Activated T-cell treated with anti-CD3 and anti-CD28 coated beads, Interleukin-2, amount 50 U/mL, for 48 hours (primary cell): ENCODE results near the gene CHAF1B.

Experiments
- DNase-seq, 2 experiments: peaks; one replicate each; pipeline ENCODE4 v3.0.0-alpha.2; 2020

Gene CHAF1B

GRCh38 chr21:36428761-36429432 is 43.7 kb downstream of the CHAF1B start:
- DNase-seq = no peak

DNA sequence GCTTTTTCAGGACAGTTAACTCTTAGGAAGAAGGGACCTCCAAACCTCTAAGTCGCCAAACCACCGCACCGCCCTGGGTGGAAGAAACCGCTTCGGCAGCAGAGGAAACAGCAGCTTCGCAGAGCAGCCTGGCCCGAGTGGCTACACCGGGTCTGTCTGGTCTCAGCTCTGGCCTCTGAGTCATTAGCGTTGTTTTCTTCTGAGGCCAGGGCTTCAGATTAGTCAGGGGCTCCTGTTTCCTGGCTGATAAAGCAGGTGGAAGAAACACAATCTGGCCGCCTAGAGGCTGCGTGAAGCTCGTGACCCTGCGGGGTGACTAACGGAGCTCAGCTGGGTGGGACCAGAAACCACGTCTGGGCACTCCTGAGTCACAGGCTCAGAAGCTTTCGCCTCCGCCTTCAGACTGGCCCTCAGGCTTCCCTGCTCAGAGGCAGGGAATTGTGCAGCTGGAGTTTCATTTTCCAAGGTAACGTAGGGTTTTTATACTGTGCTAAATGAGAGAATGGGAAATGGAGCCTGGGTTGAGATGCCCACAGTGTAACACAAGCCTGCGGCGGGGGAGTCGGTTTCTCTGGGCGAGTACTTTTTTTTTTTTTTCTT is 44.9 kb downstream of the CHAF1B start:
- peak; percentile 82 to 87 for DNase-seq

DNA sequence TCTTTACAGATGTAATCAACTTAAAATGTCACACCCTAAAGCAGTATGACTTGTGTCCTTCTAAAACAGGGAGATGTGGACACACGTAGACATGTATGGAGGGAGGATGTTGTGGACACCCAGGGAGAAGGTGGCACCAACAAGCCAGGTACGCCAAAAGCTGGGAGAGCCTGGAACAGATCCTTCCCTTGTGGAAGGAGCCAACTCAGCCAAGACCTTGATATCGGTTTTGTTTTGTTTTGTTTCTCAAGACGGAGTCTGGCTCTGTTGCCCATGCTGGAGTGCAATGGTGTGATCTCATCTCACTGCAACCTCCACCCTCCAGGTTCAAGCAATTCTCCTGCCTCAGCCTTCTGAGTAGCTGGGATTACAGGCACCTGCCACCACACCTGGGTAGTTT is 45.6 kb downstream of the CHAF1B start:
- no peak for DNase-seq

GRCh38 chr21:36431252-36431651 is 46.1 kb downstream of the CHAF1B start:
- DNase-seq = no peak

- DNase-seq = no peak
Measured at GRCh38 chr21:36433059-36433709, 48.0 kb downstream of the CHAF1B start.

GRCh38 chr21:36434144-36434543 is 49.0 kb downstream of the CHAF1B start:
- no peak for DNase-seq

DNA sequence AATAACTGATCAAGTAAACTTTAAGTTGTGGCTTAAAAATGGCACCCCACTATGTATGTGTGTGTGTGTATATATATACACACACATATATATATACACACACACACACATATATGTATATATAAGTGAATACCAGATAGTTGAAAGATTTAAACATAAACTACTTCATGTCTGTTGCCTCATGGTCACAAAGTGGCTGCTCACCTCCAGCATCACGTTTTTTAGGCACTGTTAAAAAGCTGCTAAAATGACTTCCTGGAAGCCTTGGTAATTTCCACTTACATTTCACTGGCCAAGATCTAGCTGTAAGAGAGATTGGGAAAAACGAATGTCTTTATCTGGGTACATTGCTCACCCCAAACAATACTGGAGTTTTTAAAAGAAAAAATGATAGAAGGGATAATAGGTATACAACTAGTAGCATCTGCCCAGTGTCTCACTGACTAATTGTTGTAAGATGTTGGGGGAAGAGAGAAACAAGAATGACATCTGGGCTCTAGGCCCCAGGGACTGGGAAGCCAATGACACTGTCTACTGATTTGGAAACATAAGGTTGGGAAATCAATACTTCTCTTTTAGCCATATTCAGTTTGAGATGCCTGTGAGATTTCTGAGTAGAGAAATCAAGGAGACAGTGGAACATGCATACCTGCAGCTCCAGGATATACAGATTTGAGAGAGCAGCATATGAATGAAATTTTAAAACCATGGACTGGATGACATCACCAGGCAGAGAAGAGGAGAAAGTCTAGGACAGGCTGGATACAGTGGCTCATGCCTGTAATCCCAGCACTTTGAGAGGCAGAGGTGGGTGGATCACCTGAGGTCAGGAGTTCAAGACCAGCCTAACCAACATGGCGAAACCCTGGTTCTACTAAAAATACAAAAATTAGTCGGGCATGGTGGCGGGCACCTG is 51.9 kb downstream of the CHAF1B start:
- DNase-seq = no peak

DNA sequence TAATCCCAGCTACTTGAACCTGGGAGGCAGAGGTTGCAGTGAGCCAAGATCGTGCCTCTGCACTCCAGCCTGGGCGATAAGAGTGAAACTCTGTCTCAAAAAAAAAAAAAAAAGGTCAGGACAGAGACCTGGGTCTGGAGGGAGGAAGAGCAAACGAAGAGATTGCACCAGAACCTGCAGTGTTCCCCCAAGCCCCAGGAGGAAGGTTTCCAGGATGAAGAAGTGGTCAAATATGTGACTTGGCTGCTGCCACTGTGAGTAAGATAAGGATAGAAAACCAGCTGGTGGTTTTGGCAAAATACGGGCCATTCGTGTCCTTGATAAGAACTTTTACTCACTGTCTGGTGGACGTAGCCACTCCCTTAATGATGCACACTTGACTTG is 52.5 kb downstream of the CHAF1B start:
- DNase-seq = no peak

GRCh38 chr21:36441715-36442114 is 56.5 kb downstream of the CHAF1B start:
- DNase-seq = no peak

GRCh38 chr21:36446301-36446700 is 61.1 kb downstream of the CHAF1B start:
- DNase-seq = no peak

DNA sequence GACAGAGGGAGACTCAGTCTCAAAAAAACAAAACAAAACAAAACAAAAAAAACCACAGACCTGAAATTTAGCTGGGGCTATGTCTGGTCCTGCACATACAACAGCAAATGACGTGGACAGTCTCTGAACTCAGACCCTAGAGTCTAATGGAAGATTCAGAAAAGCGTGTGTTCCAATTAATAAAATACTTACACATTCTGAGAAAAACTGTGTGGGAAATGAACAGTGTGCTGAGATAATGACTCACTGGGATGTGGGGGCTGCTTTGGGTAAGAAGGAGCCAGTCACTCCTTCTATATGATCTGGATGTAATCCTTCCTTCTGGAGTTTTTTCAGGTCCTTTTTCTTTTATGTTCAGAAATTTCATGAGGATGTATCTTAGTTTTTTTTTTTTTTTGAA is 65.3 kb downstream of the CHAF1B start:
- DNase-seq = no peak

DNA sequence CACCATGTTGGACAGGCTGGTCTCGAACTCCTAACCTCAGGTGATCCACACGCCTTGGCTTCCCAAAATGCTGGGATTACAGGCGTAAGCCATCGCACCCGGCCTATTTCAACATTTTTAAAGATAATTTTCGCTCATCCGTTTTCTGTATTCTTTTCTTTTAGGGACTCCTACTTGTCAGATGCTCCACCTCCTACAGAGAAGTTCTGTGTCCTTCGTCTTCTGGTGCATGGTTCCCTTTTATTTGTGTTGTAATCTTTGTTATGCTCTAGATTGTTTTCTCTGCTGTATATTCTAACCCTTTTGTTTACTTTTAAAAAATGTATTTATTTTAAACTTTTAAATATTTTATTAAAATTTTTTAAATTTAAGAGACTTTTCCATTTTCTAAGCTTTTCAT is 66.3 kb downstream of the CHAF1B start:
- DNase-seq = no peak

- DNase-seq = no peak
Measured at GRCh38 chr21:36452281-36452825, 67.2 kb downstream of the CHAF1B start.

GRCh38 chr21:36454093-36454531 is 68.9 kb downstream of the CHAF1B start:
- no peak for DNase-seq

DNA sequence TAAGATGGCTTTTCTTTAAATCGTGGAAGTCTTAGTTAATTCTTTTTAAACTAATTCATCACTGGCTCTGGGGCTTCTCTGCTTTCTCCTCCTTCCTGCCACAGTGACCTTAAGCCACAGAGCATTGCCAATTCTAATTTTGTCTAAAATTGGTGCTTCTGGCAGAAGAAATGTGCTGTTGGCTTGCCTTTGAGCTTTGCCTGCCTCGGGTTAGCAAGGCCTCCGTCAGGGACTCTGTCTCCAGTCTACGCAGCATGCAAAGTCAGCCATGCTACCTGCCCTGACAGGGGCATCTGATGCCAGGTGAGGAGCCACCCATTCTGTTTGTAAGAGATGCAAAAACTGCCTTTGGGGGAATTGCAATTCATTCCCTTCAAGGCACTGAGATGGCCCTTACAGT is 69.5 kb downstream of the CHAF1B start:
- DNase-seq = no peak

DNA sequence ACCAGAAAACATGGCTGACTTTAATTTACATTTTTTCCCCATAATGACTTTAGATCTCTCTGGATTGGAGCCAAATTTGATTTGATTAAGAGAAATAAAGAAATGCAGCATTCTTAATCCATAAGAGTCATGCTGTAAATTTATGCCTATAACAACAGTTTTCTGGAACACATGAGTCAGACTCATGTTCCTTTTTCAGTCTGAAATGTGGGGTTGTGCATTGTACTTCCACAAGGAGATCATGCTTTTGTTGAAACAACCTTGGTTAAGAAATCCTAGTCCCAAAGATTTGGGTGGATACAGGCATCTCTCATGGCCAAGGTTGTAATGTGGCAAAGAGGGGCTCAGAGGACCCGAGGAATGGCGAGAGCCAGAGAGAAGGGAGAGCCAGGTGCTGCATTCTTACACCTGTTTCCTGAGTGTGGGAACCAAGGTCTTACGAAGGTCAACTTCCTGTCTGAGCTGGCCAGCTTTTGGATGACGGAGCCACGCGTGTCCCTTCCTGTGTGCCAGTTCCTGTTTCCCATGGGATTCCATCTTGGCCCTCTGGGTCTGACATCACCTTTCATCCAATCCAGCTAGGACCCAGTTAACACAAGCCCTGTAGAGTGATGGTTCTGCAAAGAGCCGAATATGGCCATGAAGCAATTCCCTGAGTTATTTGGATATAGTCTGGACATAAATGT is 71.7 kb downstream of the CHAF1B start:
- DNase-seq = no peak

DNA sequence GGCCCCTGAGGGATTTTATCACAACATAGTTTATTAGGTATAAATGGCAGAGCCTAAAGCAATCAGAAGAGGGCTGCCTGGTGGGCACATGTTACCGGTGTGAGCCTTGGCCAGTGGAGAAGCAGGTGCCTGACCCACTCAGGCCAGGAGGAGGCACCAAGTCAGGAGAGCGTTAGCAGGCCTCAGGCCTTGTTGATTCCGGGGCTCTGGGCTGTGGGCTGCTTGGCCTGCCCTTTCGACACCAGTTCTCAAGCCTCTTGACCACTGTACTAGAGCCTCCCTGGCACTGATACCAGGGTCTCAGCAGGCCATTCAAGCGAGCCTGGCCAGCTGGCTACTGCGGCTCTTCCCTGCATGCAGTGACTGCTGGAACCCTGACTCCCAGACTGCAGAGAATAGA is 73.9 kb downstream of the CHAF1B start:
- DNase-seq = no peak

DNA sequence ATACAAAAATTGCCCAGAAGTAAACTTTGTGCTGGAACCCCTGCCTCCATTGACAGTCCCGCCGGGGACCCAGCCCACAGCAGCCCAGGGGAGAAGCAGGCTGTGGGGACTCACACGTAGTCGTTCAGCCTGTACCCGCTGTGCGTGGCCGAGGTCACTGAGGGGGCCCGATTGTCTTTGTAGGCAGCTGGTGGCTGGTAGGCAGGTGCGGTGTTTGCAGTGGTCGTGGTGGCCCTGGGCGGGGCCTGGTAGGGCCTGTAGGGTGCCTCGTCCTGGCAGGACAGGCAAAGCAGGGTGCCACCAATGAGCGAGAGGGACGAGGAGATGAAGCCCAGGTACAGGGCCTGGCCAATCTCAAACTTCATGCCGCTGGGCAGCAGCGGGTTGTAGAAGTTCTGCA is 75.7 kb downstream of the CHAF1B start:
- no peak for DNase-seq

- DNase-seq = no peak
Measured at GRCh38 chr21:36461277-36461917, 76.2 kb downstream of the CHAF1B start.

GRCh38 chr21:36461918-36462486 is 76.8 kb downstream of the CHAF1B start:
- DNase-seq = no peak

- DNase-seq = no peak
Measured at GRCh38 chr21:36463204-36463603, 78.0 kb downstream of the CHAF1B start.

GRCh38 chr21:36463991-36464390 is 78.8 kb downstream of the CHAF1B start:
- no peak for DNase-seq
